ENCODE results near the gene RNF182. TPM values are rescaled to one million over a fixed set of nuclear protein-coding genes. Genes with fewer than 3 reads are reported as not detected.
A peak's percentile ranks its signal among the peaks of the same experiment; 100 is the strongest.

RNF182 gene
- total and polyA plus RNA-seq, 9 of the 15 experiments (the other 6 are each of a cell fraction or from before 2014, with no cell fraction given): 12.8 to 22.8 (median 17.5) TPM

GRCh38 chr6:13988049-13988738 is 63.4 kb downstream of the RNF182 start:
- H3K36me3 ChIP-seq (ENCODE audit: control insufficient read depth, insufficient read depth, low read length): no peaks in the 10 kb centered on the region; the same call in 1 of the 3 replicates
- ATAC-seq (no peak), FAIRE-seq (no peak), DNase-seq (ENCODE audit: extremely low read depth in 1 of 4, low spot score in 3 of 4) (no peak)
- no peaks in the 10 kb centered on the region; the same call in 1 of the 2 replicates for H3K9me3 ChIP-seq (replicated peaks; ENCODE audit: control insufficient read depth, insufficient read depth, low read depth, low read length)
- CTCF ChIA-PET (ENCODE audit: low intra/inter-chr PET ratio): no interaction called here
- H3K27me3 ChIP-seq (ENCODE audit: control insufficient read depth in 2 of 2, insufficient read depth in 2 of 2, low read length in 2 of 2): no peaks in the 10 kb centered on the region
- H2AFZ ChIP-seq (ENCODE audit: low read depth, low read length): peak overlapping the region; percentile 68
- intact Hi-C loops (cut with micrococcal nuclease) (no loop called here), in situ Hi-C loops (cut with MboI) (no loop called here)
- peak overlapping the region; percentile 89; the same call in 2 of the 3 replicates for H3K27ac ChIP-seq (ENCODE audit: extremely low read depth, low read depth, low read length)
- H3K4me3 ChIP-seq: no peak overlapping the region
- TF ChIP-seq ATF2 (CRISPR knock-in tag; IDR thresholded peaks at IDR 0.05) (no peak), MNT (conservative IDR thresholded peaks at IDR 0.05) (0 out of 4 replicates have a peak, but pooled peaks of 1 of the 2 experiments have one; percentile 10), ZBTB8A (IDR thresholded peaks at IDR 0.05; ENCODE audit: partially characterized antibody) (peak; percentile 69), CHAMP1 (IDR thresholded peaks at IDR 0.05) (no peak), TAF9B (IDR thresholded peaks at IDR 0.05; ENCODE audit: partially characterized antibody) (peak; percentile 28), HDAC8 (tag; IDR thresholded peaks at IDR 0.05) (no peak), NCOR1 (IDR thresholded peaks at IDR 0.05) (0 out of 2 replicates have a peak, but pooled peaks have one; percentile 14), POLR3G (IDR thresholded peaks at IDR 0.05; ENCODE audit: extremely low read depth, insufficient read length, insufficient replicate concordance) (no peak), NEUROD1 (IDR thresholded peaks at IDR 0.05; ENCODE audit: borderline replicate concordance, low read depth, low read length, partially characterized antibody) (no peak), THRAP3 (IDR thresholded peaks at IDR 0.05; ENCODE audit: borderline replicate concordance) (0 out of 2 replicates have a peak, but pooled peaks have one; percentile 36), ZNF644 (tag; IDR thresholded peaks at IDR 0.05; ENCODE audit: low read depth) (0 out of 2 replicates have a peak, but pooled peaks have one; percentile 9), NCOA2 (IDR thresholded peaks at IDR 0.05; ENCODE audit: partially characterized antibody in 2 of 2) (peak; percentile 17 to 66), CHD1 (IDR thresholded peaks at IDR 0.05; ENCODE audit: low read length) (peak; percentile 23), CBX8 (IDR thresholded peaks at IDR 0.05; ENCODE audit: borderline replicate concordance, extremely low read depth, low read depth, low read length, poor library complexity, severe bottlenecking) (no peak)
- POLR2A ChIA-PET: interaction anchor here (1.2 to 4.9 kb wide), 3 partner anchors 8 to 51 kb away, joined by 3 to 30 read pairs (median 7); no protein-coding TSS in a partner anchor
- peaks cover 41% of the 10 kb centered on the region for H3K79me2 ChIP-seq (ENCODE audit: control insufficient read depth, insufficient read depth, low read length)
- peaks cover 33 to 72% of the 10 kb centered on the region in 2 experiments for H3K4me1 ChIP-seq (replicated peaks in 1 of 2; ENCODE audit: control insufficient read depth in 2 of 2, insufficient read depth in 2 of 2, low read length in 2 of 2)
- H3K9ac ChIP-seq (ENCODE audit: insufficient read depth in 1 of 2, low read depth in 2 of 2, low read length in 2 of 2): peak overlapping the region; percentile 15 to 71; a peak in 2 of 4 replicates
- H4K20me1 ChIP-seq (replicated peaks; ENCODE audit: control insufficient read depth, insufficient read depth, low read length): no peaks in the 10 kb centered on the region
- peak overlapping the region; percentile 83 for H3K4me2 ChIP-seq (ENCODE audit: insufficient read depth, low read length)
- BruUV-seq (replicated peaks): no TSS peak
- no peaks in the 10 kb centered on the region for H3K9me1 ChIP-seq (ENCODE audit: control insufficient read depth, insufficient read depth, low read length)
- 37% methylated on average over 5 of the region's 5 CpGs for WGBS (ENCODE audit: insufficient coverage, low coverage, missing lambda C conversion rate)
